ENCODE measurements around the gene MRNIP.

DNA sequence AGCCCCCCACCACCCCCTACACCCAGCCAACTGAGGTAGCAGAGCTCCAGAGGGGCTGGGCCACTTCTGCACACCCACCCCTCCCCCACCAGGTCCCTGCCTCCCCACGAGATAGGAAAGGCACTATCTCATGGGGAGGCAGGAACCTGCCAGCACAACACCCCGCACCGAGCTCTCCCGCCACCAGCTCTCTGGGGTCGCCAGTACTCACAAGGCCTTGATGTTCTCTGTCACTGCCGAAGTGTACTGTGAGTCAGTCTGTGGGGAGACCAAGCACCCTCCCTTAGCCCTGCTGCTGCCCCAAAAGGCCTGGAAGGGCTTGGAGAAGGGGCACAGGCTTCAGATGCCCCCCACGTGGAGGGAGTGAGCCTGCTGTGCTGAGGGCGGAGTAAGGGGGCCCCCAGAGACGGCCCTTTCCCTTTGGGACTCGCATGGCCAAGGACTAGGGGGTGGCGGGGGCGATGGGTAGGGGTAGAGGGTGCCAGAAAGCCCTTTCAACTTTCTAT is 57.9 kb downstream of the MRNIP start:
- TF ChIP-seq, protein P1, sequence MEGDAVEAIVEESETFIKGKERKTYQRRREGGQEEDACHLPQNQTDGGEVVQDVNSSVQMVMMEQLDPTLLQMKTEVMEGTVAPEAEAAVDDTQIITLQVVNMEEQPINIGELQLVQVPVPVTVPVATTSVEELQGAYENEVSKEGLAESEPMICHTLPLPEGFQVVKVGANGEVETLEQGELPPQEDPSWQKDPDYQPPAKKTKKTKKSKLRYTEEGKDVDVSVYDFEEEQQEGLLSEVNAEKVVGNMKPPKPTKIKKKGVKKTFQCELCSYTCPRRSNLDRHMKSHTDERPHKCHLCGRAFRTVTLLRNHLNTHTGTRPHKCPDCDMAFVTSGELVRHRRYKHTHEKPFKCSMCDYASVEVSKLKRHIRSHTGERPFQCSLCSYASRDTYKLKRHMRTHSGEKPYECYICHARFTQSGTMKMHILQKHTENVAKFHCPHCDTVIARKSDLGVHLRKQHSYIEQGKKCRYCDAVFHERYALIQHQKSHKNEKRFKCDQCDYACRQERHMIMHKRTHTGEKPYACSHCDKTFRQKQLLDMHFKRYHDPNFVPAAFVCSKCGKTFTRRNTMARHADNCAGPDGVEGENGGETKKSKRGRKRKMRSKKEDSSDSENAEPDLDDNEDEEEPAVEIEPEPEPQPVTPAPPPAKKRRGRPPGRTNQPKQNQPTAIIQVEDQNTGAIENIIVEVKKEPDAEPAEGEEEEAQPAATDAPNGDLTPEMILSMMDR (optimal IDR thresholded peaks at IDR 0.05 in 1 of 3, IDR thresholded peaks at IDR 0.05 in 1 of 3, conservative IDR thresholded peaks at IDR 0.05 in 1 of 3; ENCODE audit: extremely low read depth in 1 of 3, insufficient read depth in 2 of 3, low read length in 3 of 3), result no peak
- TF ChIP-seq EZH2 (IDR thresholded peaks at IDR 0.05; ENCODE audit: low read length), result no peak
